Glutamatergic neuron (in vitro differentiated cells): ENCODE data around the gene MRPS5. TPM values are rescaled to one million over a fixed set of nuclear protein-coding genes. Genes with fewer than 3 reads are reported as not detected.

Experiments
- DNase-seq: peaks from one replicate; pipeline ENCODE4 v3.0.0; 2022
- H3K27ac Mint-ChIP-seq: one replicate; pipeline ENCODE4 v1.8.0; 2020; ENCODE audit warnings: mild to moderate bottlenecking, mixed read lengths, inconsistent platforms; ENCODE audit not compliant: unreplicated experiment
- H3K27me3 Mint-ChIP-seq: one replicate; pipeline ENCODE4 v1.8.0; 2020; ENCODE audit warnings: mild to moderate bottlenecking, moderate library complexity, mixed read lengths, inconsistent platforms; ENCODE audit not compliant: unreplicated experiment
- H3K36me3 Mint-ChIP-seq: one replicate; pipeline ENCODE4 v1.8.0; 2020; ENCODE audit warnings: mild to moderate bottlenecking, mixed read lengths, inconsistent platforms; ENCODE audit not compliant: unreplicated experiment
- H3K4me1 Mint-ChIP-seq: one replicate; pipeline ENCODE4 v1.8.0; 2020; ENCODE audit warnings: mild to moderate bottlenecking, low read depth, mixed read lengths, inconsistent platforms; ENCODE audit not compliant: unreplicated experiment
- H3K4me3 Mint-ChIP-seq: one replicate; pipeline ENCODE4 v1.8.0; 2020; ENCODE audit warnings: mild to moderate bottlenecking, mixed read lengths, inconsistent platforms; ENCODE audit not compliant: unreplicated experiment
- H3K9me3 Mint-ChIP-seq: one replicate; pipeline ENCODE4 v1.8.0; 2020; ENCODE audit warnings: mild to moderate bottlenecking, moderate library complexity, mixed read lengths, inconsistent platforms; ENCODE audit not compliant: unreplicated experiment
- total RNA-seq: library from RNA; stranded (reverse); fragmentation: NEBNext Ultra II Directional; extraction: Animal tissue kit (Norgen Biotek cat#: 25700); gene quantifications from one replicate; pipeline ENCODE4 v1.2.1, GENCODE V29; 2021; ENCODE audit not compliant: unreplicated experiment
- TF ChIP-seq, protein P1 (sequence below): fragments of 200-600 bp; sonication (generic); IDR thresholded peaks from one replicate; pipeline ENCODE4 v1.5.0; 2021; ENCODE audit not compliant: partially characterized antibody, unreplicated experiment

The MRPS5 gene
- total RNA-seq, 1 donor from 2014 or later, result 68.7 TPM

DNA sequence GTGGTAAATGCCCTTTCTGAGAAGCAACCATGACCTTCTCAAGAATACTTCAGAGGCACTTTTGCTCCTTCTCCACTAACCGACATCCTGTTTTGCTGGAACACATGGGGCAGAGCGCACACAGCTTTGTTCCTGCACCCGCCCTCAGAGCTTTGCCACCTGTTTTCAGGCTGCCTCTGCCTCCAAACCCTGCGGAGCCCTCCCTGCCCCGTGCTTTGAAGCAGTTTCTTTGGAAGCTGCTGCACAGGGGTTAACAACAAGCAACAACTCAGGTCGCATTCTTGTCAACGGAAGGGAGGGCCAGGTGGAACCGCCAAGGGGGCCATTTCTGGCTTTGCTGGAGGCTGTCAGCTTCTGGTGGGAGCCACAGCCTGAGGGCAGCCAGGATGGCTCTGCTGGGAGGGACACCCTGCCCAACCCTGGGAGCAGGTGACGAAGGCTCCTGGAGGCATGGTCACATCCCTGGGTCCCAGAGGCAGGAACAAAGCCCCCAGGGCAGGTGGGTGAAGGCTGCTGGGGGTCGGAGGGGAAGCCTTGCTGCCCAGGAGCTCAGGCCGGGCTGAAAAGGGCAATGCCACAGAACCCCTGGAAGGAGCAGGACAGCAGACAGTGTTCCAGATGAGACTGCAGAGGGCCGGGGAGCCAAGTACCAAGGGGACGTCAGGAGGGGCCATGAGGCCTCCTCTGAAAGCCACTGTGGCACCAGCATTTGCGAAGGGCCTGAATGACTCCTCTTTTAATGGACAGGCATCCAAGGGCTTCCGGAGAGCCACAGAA lies 46.8 kb downstream of the MRPS5 start:
- no peak overlapping the region for H3K27ac Mint-ChIP-seq
- peaks cover 11% of the 10 kb centered on the region for H3K27me3 Mint-ChIP-seq
- H3K36me3 Mint-ChIP-seq, result peaks cover 4% of the 10 kb centered on the region
- peaks cover 19% of the 10 kb centered on the region for H3K9me3 Mint-ChIP-seq
- TF ChIP-seq, protein P1, sequence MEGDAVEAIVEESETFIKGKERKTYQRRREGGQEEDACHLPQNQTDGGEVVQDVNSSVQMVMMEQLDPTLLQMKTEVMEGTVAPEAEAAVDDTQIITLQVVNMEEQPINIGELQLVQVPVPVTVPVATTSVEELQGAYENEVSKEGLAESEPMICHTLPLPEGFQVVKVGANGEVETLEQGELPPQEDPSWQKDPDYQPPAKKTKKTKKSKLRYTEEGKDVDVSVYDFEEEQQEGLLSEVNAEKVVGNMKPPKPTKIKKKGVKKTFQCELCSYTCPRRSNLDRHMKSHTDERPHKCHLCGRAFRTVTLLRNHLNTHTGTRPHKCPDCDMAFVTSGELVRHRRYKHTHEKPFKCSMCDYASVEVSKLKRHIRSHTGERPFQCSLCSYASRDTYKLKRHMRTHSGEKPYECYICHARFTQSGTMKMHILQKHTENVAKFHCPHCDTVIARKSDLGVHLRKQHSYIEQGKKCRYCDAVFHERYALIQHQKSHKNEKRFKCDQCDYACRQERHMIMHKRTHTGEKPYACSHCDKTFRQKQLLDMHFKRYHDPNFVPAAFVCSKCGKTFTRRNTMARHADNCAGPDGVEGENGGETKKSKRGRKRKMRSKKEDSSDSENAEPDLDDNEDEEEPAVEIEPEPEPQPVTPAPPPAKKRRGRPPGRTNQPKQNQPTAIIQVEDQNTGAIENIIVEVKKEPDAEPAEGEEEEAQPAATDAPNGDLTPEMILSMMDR, result no peak
- DNase-seq, result no peak
- no peak overlapping the region for H3K4me3 Mint-ChIP-seq
- H3K4me1 Mint-ChIP-seq, result peaks cover 18% of the 10 kb centered on the region

DNA sequence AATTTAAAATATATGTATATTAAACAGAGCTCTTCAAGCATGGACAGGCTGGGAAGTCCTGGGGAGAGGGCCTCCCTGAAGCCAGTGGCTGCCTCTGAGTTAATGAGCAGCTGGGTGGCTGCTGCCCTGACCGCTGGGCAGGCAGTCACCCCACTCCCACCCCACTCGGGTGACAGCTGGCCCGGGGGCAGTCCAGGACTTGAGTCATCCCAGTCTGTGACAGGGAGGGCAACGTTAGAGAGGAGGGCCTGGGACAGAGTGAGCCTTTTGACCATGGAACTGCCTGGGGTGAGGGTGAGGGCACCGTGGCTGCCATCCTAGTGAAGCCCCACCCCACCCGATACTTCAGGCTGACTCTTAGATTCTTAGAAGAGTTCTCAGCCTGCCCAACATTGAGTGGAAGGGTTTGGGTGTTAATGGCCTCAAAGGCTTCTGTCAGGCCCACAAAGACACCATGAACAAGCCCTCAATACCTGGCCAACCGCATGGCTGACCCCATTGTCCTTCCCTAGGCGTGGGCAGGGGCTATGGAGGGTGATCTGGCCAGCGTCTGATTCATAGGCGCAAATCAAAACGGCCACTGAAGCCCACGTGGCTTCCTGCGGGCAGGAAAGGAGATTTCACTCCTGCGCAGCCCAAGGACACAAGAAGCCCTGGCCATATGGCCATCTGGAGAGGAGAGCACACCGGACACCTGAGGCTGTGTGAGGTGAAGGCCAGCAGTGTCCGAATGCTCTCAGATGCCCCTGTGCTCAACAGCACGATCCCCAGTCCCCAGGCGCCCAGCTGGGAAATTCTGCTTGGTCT lies 47.5 kb downstream of the MRPS5 start:
- Mint-ChIP-seq H3K27me3 (peaks cover 11% of the 10 kb centered on the region), H3K4me3 (no peak overlapping the region), H3K4me1 (peaks cover 15% of the 10 kb centered on the region), H3K9me3 (peaks cover 22% of the 10 kb centered on the region), H3K27ac (no peak overlapping the region), H3K36me3 (peaks cover 4% of the 10 kb centered on the region)
- TF ChIP-seq, protein P1, result no peak
- no peak for DNase-seq

DNA sequence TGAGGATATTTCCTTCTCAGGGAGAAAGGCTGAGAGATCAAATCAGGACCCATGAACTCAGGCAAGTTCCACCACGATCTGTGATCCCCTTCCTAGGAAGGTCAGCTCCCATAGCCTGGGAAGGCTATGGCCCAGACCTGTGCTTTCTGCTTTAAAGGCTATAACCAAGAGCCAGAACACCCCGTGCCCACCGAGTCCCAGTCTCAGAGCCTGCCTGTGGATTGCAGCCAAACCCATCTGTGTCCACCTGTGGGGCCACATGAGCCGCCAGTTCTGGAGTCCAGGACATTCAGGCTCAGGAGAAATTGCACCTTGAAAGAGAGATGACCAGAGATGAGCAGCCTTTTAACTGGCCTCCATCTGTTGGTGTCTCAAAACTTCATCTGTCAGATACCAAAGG lies 49.2 kb downstream of the MRPS5 start:
- TF ChIP-seq, protein P1, result no peak
- Mint-ChIP-seq H3K36me3 (peaks cover 4% of the 10 kb centered on the region), H3K4me3 (no peak overlapping the region), H3K27ac (no peak overlapping the region), H3K4me1 (peaks cover 9% of the 10 kb centered on the region), H3K27me3 (peaks cover 1% of the 10 kb centered on the region), H3K9me3 (peaks cover 11% of the 10 kb centered on the region)
- no peak for DNase-seq

DNA sequence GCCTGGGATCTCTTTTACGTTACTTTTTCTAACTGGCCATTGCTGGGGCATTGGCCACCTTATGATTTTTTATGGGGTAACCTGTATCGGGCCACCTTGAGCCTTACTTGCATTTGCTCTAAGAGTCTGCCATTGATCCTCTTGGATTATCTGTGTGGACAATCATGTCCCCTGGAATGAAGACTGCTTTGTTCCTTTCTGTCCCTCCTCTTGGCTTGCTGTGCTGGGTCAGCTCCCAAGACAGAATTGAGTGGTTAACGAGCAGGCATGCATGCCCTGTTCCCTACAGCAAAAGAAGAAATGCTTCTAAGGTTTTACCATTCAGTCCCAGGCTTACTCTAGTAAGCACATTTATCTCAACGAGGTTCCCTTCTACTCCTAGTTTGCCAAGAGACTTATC lies 49.8 kb downstream of the MRPS5 start:
- Mint-ChIP-seq H3K36me3 (peaks cover 4% of the 10 kb centered on the region), H3K27me3 (no peaks in the 10 kb centered on the region), H3K27ac (no peak overlapping the region), H3K4me1 (peaks cover 7% of the 10 kb centered on the region), H3K9me3 (peaks cover 9% of the 10 kb centered on the region), H3K4me3 (no peak overlapping the region)
- DNase-seq, result no peak
- TF ChIP-seq, protein P1, result no peak

DNA sequence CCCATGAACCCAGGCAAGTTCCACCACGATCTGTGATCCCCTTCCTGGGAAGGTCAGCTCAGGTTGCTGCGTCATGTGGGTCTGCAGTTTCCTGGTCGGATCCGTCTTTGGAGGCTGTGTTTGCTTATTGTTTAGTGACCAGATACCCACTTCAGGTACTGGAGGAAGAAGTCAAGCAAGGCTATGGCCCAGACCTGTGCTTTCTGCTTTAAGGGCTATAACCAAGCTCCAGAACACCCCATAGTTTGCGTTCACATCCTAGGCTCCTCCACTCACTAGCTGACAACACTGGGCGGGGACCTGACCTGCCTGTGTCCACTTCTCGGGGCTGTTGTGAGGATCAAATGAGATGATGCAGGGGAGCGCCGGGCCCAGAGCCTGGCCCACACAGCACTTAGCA lies 52.1 kb downstream of the MRPS5 start:
- Mint-ChIP-seq H3K9me3 (peaks cover 2% of the 10 kb centered on the region), H3K27me3 (no peaks in the 10 kb centered on the region), H3K27ac (no peak overlapping the region), H3K4me3 (no peak overlapping the region), H3K36me3 (peaks cover 4% of the 10 kb centered on the region), H3K4me1 (peaks cover 5% of the 10 kb centered on the region)
- DNase-seq, result no peak
- TF ChIP-seq, protein P1, result no peak
